HCT116 (cell line): Measurements from ENCODE around the gene SEMA6B.

Source experiments
- CTCF ChIP-seq, 3 experiments: fragments of 200-600 bp in 1 of 3; sonication (generic) in 1 of 3; IDR thresholded peaks in 2 of 3; conservative IDR thresholded peaks in 1 of 3; 2 replicates each; pipeline ENCODE4 v1.5.1; 2012 to 2017; ENCODE audit warnings: low read depth in 2 of 3, low read length in 2 of 3, antibody characterized with exemption in 1 of 3, borderline replicate concordance in 1 of 3, control low read depth in 1 of 3, mild to moderate bottlenecking in 1 of 3, mixed read lengths in 1 of 3, mixed run types in 1 of 3, moderate library complexity in 1 of 3; ENCODE audit not compliant: insufficient read depth in 1 of 3
- EZH2 ChIP-seq: fragments of 200-600 bp; sonication (generic); IDR thresholded peaks from 2 replicates; pipeline ENCODE4 v1.6.1; 2017; ENCODE audit warnings: antibody characterized with exemption, mixed run types
- EZH2phosphoT487 ChIP-seq: fragments of 200-600 bp; IDR thresholded peaks from 2 replicates; pipeline ENCODE4 v1.6.1; 2018; ENCODE audit warnings: antibody characterized with exemption, borderline replicate concordance
- JUND ChIP-seq: IDR thresholded peaks from 2 replicates; pipeline ENCODE4 v1.6.1; 2012
- POLR2A ChIP-seq: IDR thresholded peaks from 2 replicates; pipeline ENCODE4 v1.7.0; 2011; ENCODE audit warnings: borderline replicate concordance; ENCODE audit not compliant: insufficient read depth, insufficient read length; ENCODE audit errors: extremely low read depth
- POLR2AphosphoS5 ChIP-seq: IDR thresholded peaks from 2 replicates; pipeline ENCODE4 v1.6.1; 2011; ENCODE audit warnings: mild to moderate bottlenecking, low read depth, low read length, moderate library complexity
- TCF7L2 ChIP-seq: IDR thresholded peaks from 2 replicates; pipeline ENCODE4 v1.7.0; 2011; ENCODE audit warnings: borderline replicate concordance, inconsistent platforms; ENCODE audit not compliant: insufficient read depth, insufficient read length; ENCODE audit errors: extremely low read depth
- ZBTB33 ChIP-seq: IDR thresholded peaks from 2 replicates; pipeline ENCODE4 v1.6.1; 2011; ENCODE audit warnings: mild to moderate bottlenecking, low read length, moderate library complexity; ENCODE audit not compliant: insufficient replicate concordance; ENCODE audit errors: extremely low read depth
- ZFX ChIP-seq: fragments of 450-650 bp; IDR thresholded peaks from 2 replicates; pipeline ENCODE4 v1.6.1; 2017

- TF ChIP-seq JUND (no peak), CTCF (IDR thresholded peaks at IDR 0.05 in 2 of 3, conservative IDR thresholded peaks at IDR 0.05 in 1 of 3; ENCODE audit: borderline replicate concordance in 1 of 3, insufficient read depth in 1 of 3, low read depth in 2 of 3, low read length in 2 of 3) (no peak), EZH2phosphoT487 (no peak), POLR2AphosphoS5 (no peak), POLR2A (no peak), EZH2 (no peak), ZBTB33 (no peak), ZFX (no peak), TCF7L2 (no peak)
Measured at GRCh38 chr19:4519521-4520277, 39.8 kb downstream of the SEMA6B start.
